DND-41 (cell line): ENCODE data around the gene DLGAP1.

Experiments used
- EZH2 ChIP-seq: IDR thresholded peaks from 3 replicates; pipeline ENCODE4 v1.6.1; 2012; ENCODE audit warnings: borderline replicate concordance, low read depth, mild to moderate bottlenecking, moderate library complexity, low read length, inconsistent platforms; ENCODE audit not compliant: severe bottlenecking
- TF ChIP-seq, protein P1 (sequence below): IDR thresholded peaks from 2 replicates; pipeline ENCODE4 v1.5.1; 2012; ENCODE audit warnings: borderline replicate concordance, low read length, moderate library complexity, mild to moderate bottlenecking; ENCODE audit not compliant: poor library complexity, severe bottlenecking; ENCODE audit errors: extremely low read depth

DNA sequence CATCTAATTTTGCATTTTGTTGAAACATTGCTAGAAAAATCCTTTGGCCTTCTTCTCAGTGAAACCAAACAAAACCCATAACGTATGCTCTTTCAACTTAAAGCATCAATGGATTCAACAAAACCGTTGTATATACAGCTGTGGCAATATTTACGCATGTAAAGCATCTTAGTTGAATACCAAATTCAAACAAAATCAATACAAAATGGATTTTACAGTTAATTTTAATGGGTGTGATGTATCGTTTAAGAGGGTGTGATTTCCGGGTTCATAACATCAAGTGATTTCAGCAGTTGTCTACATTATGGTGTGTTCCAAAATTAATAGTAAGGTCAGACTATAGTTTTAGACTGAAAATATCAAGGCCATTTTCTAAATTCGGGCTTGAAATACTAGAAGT is 806.9 kb downstream of the DLGAP1 start:
- TF ChIP-seq, protein P1, sequence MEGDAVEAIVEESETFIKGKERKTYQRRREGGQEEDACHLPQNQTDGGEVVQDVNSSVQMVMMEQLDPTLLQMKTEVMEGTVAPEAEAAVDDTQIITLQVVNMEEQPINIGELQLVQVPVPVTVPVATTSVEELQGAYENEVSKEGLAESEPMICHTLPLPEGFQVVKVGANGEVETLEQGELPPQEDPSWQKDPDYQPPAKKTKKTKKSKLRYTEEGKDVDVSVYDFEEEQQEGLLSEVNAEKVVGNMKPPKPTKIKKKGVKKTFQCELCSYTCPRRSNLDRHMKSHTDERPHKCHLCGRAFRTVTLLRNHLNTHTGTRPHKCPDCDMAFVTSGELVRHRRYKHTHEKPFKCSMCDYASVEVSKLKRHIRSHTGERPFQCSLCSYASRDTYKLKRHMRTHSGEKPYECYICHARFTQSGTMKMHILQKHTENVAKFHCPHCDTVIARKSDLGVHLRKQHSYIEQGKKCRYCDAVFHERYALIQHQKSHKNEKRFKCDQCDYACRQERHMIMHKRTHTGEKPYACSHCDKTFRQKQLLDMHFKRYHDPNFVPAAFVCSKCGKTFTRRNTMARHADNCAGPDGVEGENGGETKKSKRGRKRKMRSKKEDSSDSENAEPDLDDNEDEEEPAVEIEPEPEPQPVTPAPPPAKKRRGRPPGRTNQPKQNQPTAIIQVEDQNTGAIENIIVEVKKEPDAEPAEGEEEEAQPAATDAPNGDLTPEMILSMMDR, result no peak
- no peak for TF ChIP-seq EZH2
